ENCODE data around the gene IQCC. TPM values are rescaled to one million over a fixed set of nuclear protein-coding genes. Genes with fewer than 3 reads are reported as not detected.

Gene IQCC
- total RNA-seq, 1 donor from 2014 or later, result 4.2 TPM

- intact Hi-C loops (cut with micrococcal nuclease), result loop anchor here (1.0 kb wide), 2 partner anchors 20 to 112 kb away; partner anchors contain the start of genes CCDC28B and HDAC1
- DNase-seq (peak; percentile 31), ATAC-seq (ENCODE audit: low read depth) (no peak)
- Mint-ChIP-seq H3K4me3 (peak overlapping the region; percentile 90), H3K27me3 (no peaks in the 10 kb centered on the region), H3K36me3 (ENCODE audit: low read depth) (peaks cover 40% of the 10 kb centered on the region), H3K9me3 (no peaks in the 10 kb centered on the region), H3K27ac (peak overlapping the region; percentile 83), H3K4me1 (peaks cover 44% of the 10 kb centered on the region)
- CTCF ChIA-PET, result interaction anchor here (0.9 to 1.7 kb wide), 7 partner anchors 17 to 236 kb away, joined by 3 to 6 read pairs (median 4); partner anchors contain the start of genes CCDC28B and TMEM39B
- POLR2A ChIA-PET, result interaction anchor here (0.6 to 2.7 kb wide), 14 partner anchors 18 to 627 kb away, joined by 3 to 37 read pairs (median 10); partner anchors contain the start of genes BSDC1, CCDC28B, HDAC1 and KPNA6
- TF ChIP-seq, protein P1, sequence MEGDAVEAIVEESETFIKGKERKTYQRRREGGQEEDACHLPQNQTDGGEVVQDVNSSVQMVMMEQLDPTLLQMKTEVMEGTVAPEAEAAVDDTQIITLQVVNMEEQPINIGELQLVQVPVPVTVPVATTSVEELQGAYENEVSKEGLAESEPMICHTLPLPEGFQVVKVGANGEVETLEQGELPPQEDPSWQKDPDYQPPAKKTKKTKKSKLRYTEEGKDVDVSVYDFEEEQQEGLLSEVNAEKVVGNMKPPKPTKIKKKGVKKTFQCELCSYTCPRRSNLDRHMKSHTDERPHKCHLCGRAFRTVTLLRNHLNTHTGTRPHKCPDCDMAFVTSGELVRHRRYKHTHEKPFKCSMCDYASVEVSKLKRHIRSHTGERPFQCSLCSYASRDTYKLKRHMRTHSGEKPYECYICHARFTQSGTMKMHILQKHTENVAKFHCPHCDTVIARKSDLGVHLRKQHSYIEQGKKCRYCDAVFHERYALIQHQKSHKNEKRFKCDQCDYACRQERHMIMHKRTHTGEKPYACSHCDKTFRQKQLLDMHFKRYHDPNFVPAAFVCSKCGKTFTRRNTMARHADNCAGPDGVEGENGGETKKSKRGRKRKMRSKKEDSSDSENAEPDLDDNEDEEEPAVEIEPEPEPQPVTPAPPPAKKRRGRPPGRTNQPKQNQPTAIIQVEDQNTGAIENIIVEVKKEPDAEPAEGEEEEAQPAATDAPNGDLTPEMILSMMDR (IDR thresholded peaks at IDR 0.05), result no peak
Measured at GRCh38 chr1:32180186-32181060, 25.0 kb upstream of the IQCC start.

DNA sequence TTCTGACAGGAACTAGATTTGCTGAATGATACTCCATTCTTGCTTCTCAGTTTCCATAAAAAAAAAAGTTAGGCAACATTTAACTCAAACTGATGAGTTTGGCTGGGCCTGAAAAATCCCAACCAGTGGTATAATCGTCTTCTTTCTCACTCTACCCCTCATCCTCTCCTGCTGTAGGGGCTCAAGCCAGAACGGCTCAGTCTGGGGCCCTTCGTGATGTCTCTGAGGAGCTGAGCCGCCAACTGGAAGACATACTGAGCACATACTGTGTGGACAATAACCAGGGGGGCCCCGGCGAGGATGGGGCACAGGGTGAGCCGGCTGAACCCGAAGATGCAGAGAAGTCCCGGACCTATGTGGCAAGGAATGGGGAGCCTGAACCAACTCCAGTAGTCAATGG lies 24.4 kb upstream of the IQCC start:
- POLR2A ChIA-PET, result interaction anchor here (0.6 to 2.7 kb wide), 6 partner anchors 17 to 627 kb away, joined by 3 to 22 read pairs (median 13); partner anchors contain the start of genes BSDC1, KPNA6, MARCKSL1 and TMEM39B
- Mint-ChIP-seq H3K36me3 (ENCODE audit: low read depth) (peaks cover 42% of the 10 kb centered on the region), H3K9me3 (no peaks in the 10 kb centered on the region), H3K4me1 (peaks cover 46% of the 10 kb centered on the region), H3K27me3 (no peaks in the 10 kb centered on the region), H3K4me3 (peak overlapping the region; percentile 90), H3K27ac (peak overlapping the region; percentile 83)
- TF ChIP-seq, protein P1 (IDR thresholded peaks at IDR 0.05), result no peak
- DNase-seq (no peak), ATAC-seq (ENCODE audit: low read depth) (no peak)
- intact Hi-C loops (cut with micrococcal nuclease), result no loop called here
- CTCF ChIA-PET, result interaction anchor here (1.0 kb wide), 2 partner anchors 17 to 19 kb away, joined by 3 to 4 read pairs; partner anchors contain the start of gene CCDC28B

- H3K4me1 Mint-ChIP-seq, result peaks cover 51% of the 10 kb centered on the region
- POLR2A ChIA-PET, result interaction anchor here (1.4 to 2.6 kb wide), 2 partner anchors 17 to 73 kb away, joined by 8 to 15 read pairs; partner anchors contain the start of gene KPNA6
- no peak for ATAC-seq (ENCODE audit: low read depth)
- no peaks in the 10 kb centered on the region for H3K27me3 Mint-ChIP-seq
- peaks cover 47% of the 10 kb centered on the region for H3K36me3 Mint-ChIP-seq (ENCODE audit: low read depth)
- TF ChIP-seq, protein P1 (IDR thresholded peaks at IDR 0.05), result no peak
- intact Hi-C loops (cut with micrococcal nuclease), result no loop called here
- DNase-seq, result no peak
- no peaks in the 10 kb centered on the region for H3K9me3 Mint-ChIP-seq
- H3K4me3 Mint-ChIP-seq, result peak overlapping the region; percentile 90
- no peak overlapping the region for H3K27ac Mint-ChIP-seq
- CTCF ChIA-PET, result interaction anchor here (0.6 kb wide), 1 partner anchor 140 kb away, joined by 3 read pairs; no protein-coding TSS in a partner anchor
Measured at GRCh38 chr1:32181563-32181962, 23.9 kb upstream of the IQCC start.

DNA sequence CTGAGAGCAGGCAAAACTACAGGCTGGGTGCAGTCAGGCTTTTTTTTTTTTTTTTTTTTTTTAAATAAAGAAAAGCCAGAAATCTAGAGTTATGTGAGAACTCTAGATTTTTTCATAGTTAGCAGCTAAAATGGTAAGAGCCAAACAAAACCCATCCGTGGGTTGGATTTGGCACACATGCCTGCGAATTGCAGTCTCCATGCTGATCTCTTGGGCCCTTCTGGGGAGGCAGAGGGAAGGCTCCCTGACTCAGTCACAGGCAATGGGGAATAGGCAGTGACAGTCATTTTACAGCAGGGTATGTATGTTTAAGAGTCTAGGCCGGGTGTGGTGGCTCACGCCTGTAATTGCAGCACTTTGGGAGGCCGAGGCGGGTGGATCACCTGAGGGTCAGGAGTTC lies 23.4 kb upstream of the IQCC start:
- Mint-ChIP-seq H3K36me3 (ENCODE audit: low read depth) (peaks cover 51% of the 10 kb centered on the region), H3K27me3 (no peaks in the 10 kb centered on the region), H3K27ac (no peak overlapping the region), H3K4me3 (no peak overlapping the region), H3K9me3 (no peaks in the 10 kb centered on the region), H3K4me1 (peaks cover 52% of the 10 kb centered on the region)
- intact Hi-C loops (cut with micrococcal nuclease), result no loop called here
- TF ChIP-seq, protein P1 (IDR thresholded peaks at IDR 0.05), result no peak
- DNase-seq (no peak), ATAC-seq (ENCODE audit: low read depth) (no peak)
- POLR2A ChIA-PET, result interaction anchor here (0.6 to 1.4 kb wide), 3 partner anchors 39 to 635 kb away, joined by 5 to 8 read pairs (median 7); partner anchors contain the start of genes KPNA6, S100PBP and YARS1
- CTCF ChIA-PET, result no interaction called here

DNA sequence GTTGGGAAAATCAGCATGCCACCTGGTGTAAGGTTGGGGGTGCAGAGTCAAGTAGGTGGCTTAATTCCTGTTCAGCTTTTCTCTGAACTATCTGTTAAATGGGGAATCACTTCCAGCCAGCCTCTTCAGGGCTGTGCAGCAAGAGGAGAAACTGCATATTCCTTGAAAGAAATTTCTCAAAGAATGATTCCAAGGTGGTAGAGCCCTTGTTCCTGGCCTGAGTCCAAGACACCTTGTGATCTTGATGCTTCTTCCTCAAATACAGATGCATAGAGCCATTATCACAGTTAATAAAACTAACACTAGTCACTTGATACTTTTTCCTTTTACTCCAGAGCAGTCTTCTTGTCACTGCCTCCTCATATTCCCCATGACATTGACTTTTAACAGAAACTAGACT lies 20.8 kb upstream of the IQCC start:
- ChIA-PET POLR2A (interaction anchor here (0.7 kb wide), 2 partner anchors 26 to 198 kb away, joined by 3 to 4 read pairs; no protein-coding TSS in a partner anchor), CTCF (interaction anchor here (0.6 kb wide), 1 partner anchor 1089 kb away, joined by 3 read pairs; no protein-coding TSS in a partner anchor)
- Mint-ChIP-seq H3K4me3 (no peak overlapping the region), H3K4me1 (peaks cover 45% of the 10 kb centered on the region), H3K27ac (no peak overlapping the region), H3K9me3 (no peaks in the 10 kb centered on the region), H3K27me3 (no peaks in the 10 kb centered on the region), H3K36me3 (ENCODE audit: low read depth) (peaks cover 70% of the 10 kb centered on the region)
- intact Hi-C loops (cut with micrococcal nuclease), result no loop called here
- TF ChIP-seq, protein P1 (IDR thresholded peaks at IDR 0.05), result no peak
- no peak for ATAC-seq (ENCODE audit: low read depth)
- no peak for DNase-seq

All from activated B cell treated with CpG ODN at 0.5 μM for 24 hours (primary cell).